ENCODE data around the gene GSK3A.

GSK3A gene

DNA sequence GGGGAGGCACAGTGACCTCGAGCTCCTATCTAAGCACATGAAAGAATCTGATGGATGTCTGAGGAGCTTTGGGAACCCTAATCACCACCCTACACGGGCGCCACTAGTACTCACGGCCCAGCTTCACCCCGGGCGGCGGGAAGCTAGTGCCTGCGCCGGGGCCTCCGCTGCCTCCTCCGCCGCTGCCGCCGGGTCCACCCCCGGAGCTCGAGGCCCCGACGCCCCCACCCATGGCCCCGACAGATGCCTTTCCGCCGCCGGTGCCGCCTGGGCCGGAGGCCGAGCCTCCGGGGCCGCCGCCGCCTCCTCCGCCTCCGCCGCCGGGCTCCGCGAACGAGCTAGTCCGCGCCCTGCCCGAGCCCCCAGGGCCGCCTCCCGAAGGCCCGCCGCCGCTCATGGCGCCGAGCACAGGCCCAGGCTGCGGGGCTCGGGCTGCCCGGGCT, 312 bp downstream of the GSK3A start:
- Histone ChIP-seq H3K36me3 (ENCODE audit: insufficient read depth, insufficient read length, low read length) (peaks cover 32% of the 10 kb centered on the region), H3K4me3 (ENCODE audit: insufficient read length, low read depth) (peak overlapping the region; percentile 71), H3K4me1 (ENCODE audit: insufficient read depth, insufficient read length) (no peaks in the 10 kb centered on the region), H3K9me3 (ENCODE audit: insufficient read depth, low read length) (no peaks in the 10 kb centered on the region), H3K27me3 (ENCODE audit: insufficient read depth, insufficient read length) (no peaks in the 10 kb centered on the region), H3K9ac (ENCODE audit: insufficient read length, low read depth) (peak overlapping the region; percentile 78)
- TF ChIP-seq YY1 (IDR thresholded peaks at IDR 0.05; ENCODE audit: insufficient read depth, insufficient read length) (no peak), SUZ12 (IDR thresholded peaks at IDR 0.05; ENCODE audit: extremely low read depth, insufficient read depth, insufficient read length) (no peak), ZNF274 (IDR thresholded peaks at IDR 0.05; ENCODE audit: low read depth, low read length) (no peak)
- no peak for DNase-seq (ENCODE audit: low read depth, low spot score)

DNA sequence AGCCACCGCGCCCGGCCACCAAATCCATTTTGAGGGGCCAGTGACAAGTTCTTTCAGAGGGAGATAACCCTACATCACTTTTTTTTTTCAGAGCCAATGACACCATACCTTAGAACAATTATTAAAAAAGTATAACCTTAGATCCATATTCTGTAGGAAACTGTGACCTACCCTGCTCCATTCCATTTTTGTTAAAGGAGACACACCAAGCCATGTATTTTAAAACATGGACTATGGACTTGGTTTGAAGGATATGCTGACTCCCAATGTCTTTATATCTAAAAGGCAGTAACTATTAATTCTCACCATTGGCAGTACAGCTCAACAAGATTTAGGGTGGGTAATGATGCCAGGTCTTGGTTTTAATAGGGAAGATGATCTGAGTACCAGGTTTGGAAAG, 1.1 kb downstream of the GSK3A start:
- peak overlapping the region; percentile 78 for H3K9ac ChIP-seq (ENCODE audit: insufficient read length, low read depth)
- peaks cover 32% of the 10 kb centered on the region for H3K36me3 ChIP-seq (ENCODE audit: insufficient read depth, insufficient read length, low read length)
- no peak for TF ChIP-seq SUZ12 (IDR thresholded peaks at IDR 0.05; ENCODE audit: extremely low read depth, insufficient read depth, insufficient read length)
- TF ChIP-seq YY1 (IDR thresholded peaks at IDR 0.05; ENCODE audit: insufficient read depth, insufficient read length): no peak
- no peak for TF ChIP-seq ZNF274 (IDR thresholded peaks at IDR 0.05; ENCODE audit: low read depth, low read length)
- peak overlapping the region; percentile 71 for H3K4me3 ChIP-seq (ENCODE audit: insufficient read length, low read depth)
- no peaks in the 10 kb centered on the region for H3K9me3 ChIP-seq (ENCODE audit: insufficient read depth, low read length)
- no peaks in the 10 kb centered on the region for H3K27me3 ChIP-seq (ENCODE audit: insufficient read depth, insufficient read length)
- no peak for DNase-seq (ENCODE audit: low read depth, low spot score)
- H3K4me1 ChIP-seq (ENCODE audit: insufficient read depth, insufficient read length): no peaks in the 10 kb centered on the region

DNA sequence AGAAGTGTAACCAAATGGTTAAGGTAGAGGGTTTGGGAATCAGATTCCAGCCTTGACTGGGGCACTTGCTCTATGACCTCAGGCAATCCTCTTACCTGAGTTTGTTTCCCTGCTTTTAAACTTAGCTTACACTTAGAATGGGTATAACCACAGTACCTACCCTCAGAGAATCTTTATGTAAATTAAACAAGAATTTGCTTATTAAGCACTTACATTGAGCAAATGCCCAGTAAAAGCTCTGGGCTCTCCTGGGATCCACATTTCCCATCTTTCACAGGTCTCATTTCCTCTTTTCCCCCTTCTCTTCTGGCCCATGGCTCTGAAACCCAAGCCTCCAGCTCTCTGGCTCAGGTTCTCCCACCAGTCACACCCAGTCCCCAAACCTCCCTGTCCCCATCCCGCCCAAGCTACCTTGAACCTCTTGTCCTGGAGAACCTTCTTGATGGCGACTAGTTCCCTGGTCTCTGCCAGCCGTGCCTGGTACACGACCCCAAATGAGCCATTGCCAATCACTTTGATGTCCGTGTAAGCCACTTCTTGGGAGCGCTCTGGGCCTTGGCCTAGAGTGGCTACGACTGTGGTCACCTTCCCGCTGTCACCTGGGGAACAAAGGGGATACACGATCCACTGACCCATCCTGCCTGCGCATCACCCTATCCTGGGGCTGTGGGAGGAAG, 2.7 kb downstream of the GSK3A start:
- Histone ChIP-seq H3K27me3 (ENCODE audit: insufficient read depth, insufficient read length) (no peaks in the 10 kb centered on the region), H3K4me1 (ENCODE audit: insufficient read depth, insufficient read length) (no peaks in the 10 kb centered on the region)

GRCh38 chr19:42235181-42235580, 7.2 kb downstream of the GSK3A start:
- Histone ChIP-seq H3K9me3 (ENCODE audit: insufficient read depth, low read length) (no peaks in the 10 kb centered on the region), H3K36me3 (ENCODE audit: insufficient read depth, insufficient read length, low read length) (peaks cover 81% of the 10 kb centered on the region), H3K4me3 (ENCODE audit: insufficient read length, low read depth) (no peak overlapping the region), H3K4me1 (ENCODE audit: insufficient read depth, insufficient read length) (no peaks in the 10 kb centered on the region), H3K9ac (ENCODE audit: insufficient read length, low read depth) (no peak overlapping the region), H3K27me3 (ENCODE audit: insufficient read depth, insufficient read length) (no peaks in the 10 kb centered on the region)
- DNase-seq (ENCODE audit: low read depth, low spot score): no peak
- TF ChIP-seq YY1 (IDR thresholded peaks at IDR 0.05; ENCODE audit: insufficient read depth, insufficient read length): no peak

More for the DNA sequence above, 2.7 kb downstream of the GSK3A start:
- Histone ChIP-seq H3K36me3 (ENCODE audit: insufficient read depth, insufficient read length, low read length) (peaks cover 45% of the 10 kb centered on the region), H3K9me3 (ENCODE audit: insufficient read depth, low read length) (no peaks in the 10 kb centered on the region), H3K9ac (ENCODE audit: insufficient read length, low read depth) (no peak overlapping the region), H3K4me3 (ENCODE audit: insufficient read length, low read depth) (no peak overlapping the region)
- DNase-seq (ENCODE audit: low read depth, low spot score): no peak
- no peak for TF ChIP-seq SUZ12 (IDR thresholded peaks at IDR 0.05; ENCODE audit: extremely low read depth, insufficient read depth, insufficient read length)
- TF ChIP-seq ZNF274 (IDR thresholded peaks at IDR 0.05; ENCODE audit: low read depth, low read length): no peak
- no peak for TF ChIP-seq YY1 (IDR thresholded peaks at IDR 0.05; ENCODE audit: insufficient read depth, insufficient read length)

DNA sequence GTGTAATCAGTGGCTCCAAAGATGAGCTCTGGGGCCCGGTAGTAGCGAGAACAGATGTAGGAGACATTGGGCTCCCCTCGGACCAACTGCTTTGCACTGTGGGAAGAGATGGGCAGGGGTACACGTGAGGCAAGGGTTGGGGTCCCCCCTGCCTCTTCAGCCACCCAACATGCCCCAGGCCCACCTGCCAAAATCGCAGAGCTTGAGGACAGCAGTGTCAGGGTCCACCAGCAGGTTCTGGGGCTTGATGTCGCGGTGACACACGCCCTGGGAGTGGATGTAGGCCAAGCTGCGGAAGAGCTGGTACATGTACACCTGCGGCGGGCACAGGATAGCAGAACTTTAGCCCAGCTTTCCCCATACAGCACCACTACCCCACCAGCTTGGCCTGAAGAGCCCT, 8.0 kb downstream of the GSK3A start:
- H3K36me3 ChIP-seq (ENCODE audit: insufficient read depth, insufficient read length, low read length): peaks cover 79% of the 10 kb centered on the region
- H3K9me3 ChIP-seq (ENCODE audit: insufficient read depth, low read length): no peaks in the 10 kb centered on the region

GRCh38 chr19:42233678-42234292, 8.6 kb downstream of the GSK3A start:
- TF ChIP-seq ZNF274 (IDR thresholded peaks at IDR 0.05; ENCODE audit: low read depth, low read length) (no peak), YY1 (IDR thresholded peaks at IDR 0.05; ENCODE audit: insufficient read depth, insufficient read length) (no peak), SUZ12 (IDR thresholded peaks at IDR 0.05; ENCODE audit: extremely low read depth, insufficient read depth, insufficient read length) (no peak)
- H3K9me3 ChIP-seq (ENCODE audit: insufficient read depth, low read length): no peaks in the 10 kb centered on the region
- no peak for DNase-seq (ENCODE audit: low read depth, low spot score)
- no peaks in the 10 kb centered on the region for H3K4me1 ChIP-seq (ENCODE audit: insufficient read depth, insufficient read length)
- H3K36me3 ChIP-seq (ENCODE audit: insufficient read depth, insufficient read length, low read length): peaks cover 79% of the 10 kb centered on the region
- H3K4me3 ChIP-seq (ENCODE audit: insufficient read length, low read depth): no peak overlapping the region
- no peaks in the 10 kb centered on the region for H3K27me3 ChIP-seq (ENCODE audit: insufficient read depth, insufficient read length)
- no peak overlapping the region for H3K9ac ChIP-seq (ENCODE audit: insufficient read length, low read depth)

More for the DNA sequence above, 8.0 kb downstream of the GSK3A start:
- DNase-seq (ENCODE audit: low read depth, low spot score): no peak
- H3K4me1 ChIP-seq (ENCODE audit: insufficient read depth, insufficient read length): no peaks in the 10 kb centered on the region
- TF ChIP-seq SUZ12 (IDR thresholded peaks at IDR 0.05; ENCODE audit: extremely low read depth, insufficient read depth, insufficient read length) (no peak), ZNF274 (IDR thresholded peaks at IDR 0.05; ENCODE audit: low read depth, low read length) (no peak), YY1 (IDR thresholded peaks at IDR 0.05; ENCODE audit: insufficient read depth, insufficient read length) (no peak)
- no peak overlapping the region for H3K4me3 ChIP-seq (ENCODE audit: insufficient read length, low read depth)
- no peaks in the 10 kb centered on the region for H3K27me3 ChIP-seq (ENCODE audit: insufficient read depth, insufficient read length)
- H3K9ac ChIP-seq (ENCODE audit: insufficient read length, low read depth): no peak overlapping the region

- H3K9me3 ChIP-seq (ENCODE audit: insufficient read depth, low read length): no peaks in the 10 kb centered on the region
- H3K27me3 ChIP-seq (ENCODE audit: insufficient read depth, insufficient read length): no peaks in the 10 kb centered on the region
- DNase-seq (ENCODE audit: low read depth, low spot score): no peak
- H3K4me1 ChIP-seq (ENCODE audit: insufficient read depth, insufficient read length): no peaks in the 10 kb centered on the region
- no peak for TF ChIP-seq SUZ12 (IDR thresholded peaks at IDR 0.05; ENCODE audit: extremely low read depth, insufficient read depth, insufficient read length)
- no peak for TF ChIP-seq YY1 (IDR thresholded peaks at IDR 0.05; ENCODE audit: insufficient read depth, insufficient read length)
- no peak for TF ChIP-seq ZNF274 (IDR thresholded peaks at IDR 0.05; ENCODE audit: low read depth, low read length)
- H3K4me3 ChIP-seq (ENCODE audit: insufficient read length, low read depth): no peak overlapping the region
- peaks cover 83% of the 10 kb centered on the region for H3K36me3 ChIP-seq (ENCODE audit: insufficient read depth, insufficient read length, low read length)
- no peak overlapping the region for H3K9ac ChIP-seq (ENCODE audit: insufficient read length, low read depth)
Measured at GRCh38 chr19:42233106-42233505, 9.3 kb downstream of the GSK3A start.
